ENCODE measurements around the gene CASP14. TPM values are rescaled to one million over a fixed set of nuclear protein-coding genes. Genes with fewer than 3 reads are reported as not detected.

Gene CASP14
- total RNA-seq, 2 experiments from 2014 or later, result not detected

GRCh38 chr19:15107061-15108010, 58.1 kb downstream of the CASP14 start, which contains the start of gene SYDE1:
SYDE1 (plus strand) TSS chr19:15107401; CDS start chr19:15107434, 33 bp downstream.
- intact Hi-C loops (cut with micrococcal nuclease), result no loop called here

More at GRCh38 chr19:15107061-15108010, 58.1 kb downstream of the CASP14 start, which contains the start of gene SYDE1:
- H3K4me1 Mint-ChIP-seq (ENCODE audit: low read depth), result peaks cover 13% of the 10 kb centered on the region
- peak within 1 kb of the TSS; percentile 51 for H3K27ac Mint-ChIP-seq
- ChIA-PET POLR2A (interaction anchor here (0.7 to 0.9 kb wide), 3 partner anchors 9 to 571 kb away, joined by 3 to 5 read pairs (median 3); no protein-coding TSS in a partner anchor), CTCF (interaction anchor here (1.0 to 2.3 kb wide), 4 partner anchors 15 to 73 kb away, joined by 3 to 11 read pairs (median 5); no protein-coding TSS in a partner anchor)
- peak; percentile 89 for ATAC-seq
- TF ChIP-seq CTCF (IDR thresholded peaks at IDR 0.05), result no peak
- peak within 1 kb of the TSS; percentile 60 for H3K4me3 Mint-ChIP-seq
- peaks cover 3% of the 10 kb centered on the region for H3K36me3 Mint-ChIP-seq (ENCODE audit: low read depth)
- H3K9me3 Mint-ChIP-seq, result peaks cover 21% of the 10 kb centered on the region
- H3K27me3 Mint-ChIP-seq, result peaks cover 8% of the 10 kb centered on the region
- DNase-seq, result peak; percentile 71

Other genes starting within 250 kb of the CASP14 start
- not detected for gene OR7A5, start 214.3 kb upstream of the CASP14 start, total RNA-seq
- gene OR7C1, start 214.3 kb upstream of the CASP14 start, total RNA-seq, result not detected
- gene OR7A10, start 200.6 kb upstream of the CASP14 start, total RNA-seq, result not detected
- gene OR7A17, start 163.3 kb upstream of the CASP14 start, total RNA-seq, result not detected
- gene OR7C2, start 108.0 kb upstream of the CASP14 start, total RNA-seq, result not detected
- gene SLC1A6, start 69.6 kb upstream of the CASP14 start, total RNA-seq, result not detected
- gene OR1I1, start 32.7 kb downstream of the CASP14 start, total RNA-seq, result not detected
- gene SYDE1, start 57.9 kb downstream of the CASP14 start, total RNA-seq, result 1 to 10 TPM; 1.1 to 1.8 TPM
- under 1 TPM in 1 of 2 experiments, not detected in 1; 0.16 TPM for gene NOTCH3, start 151.5 kb downstream of the CASP14 start, total RNA-seq
- gene EPHX3, start 183.0 kb downstream of the CASP14 start, total RNA-seq, result not detected

All from activated CD8-positive, alpha-beta T cell treated with anti-CD3 and anti-CD28 coated beads for 36 hours (primary cell).